ENCODE data around the gene FHL2.

- TF ChIP-seq POLR2A (IDR thresholded peaks at IDR 0.05) (no peak), CTCF (IDR thresholded peaks at IDR 0.05) (no peak)
These were observed 20.5 kb downstream of the FHL2 start for GRCh38 chr2:105378276-105378840.

Data from Peyer's patch (tissue), 4 donors.